HFFc6 (cell line): ENCODE measurements around the gene DUS1L. TPM values are rescaled to one million over a fixed set of nuclear protein-coding genes. Genes with fewer than 3 reads are reported as not detected.

ENCODE experiments used
- DNase-seq: peaks from one replicate; pipeline ENCODE4 v3.0.0-alpha.2; 2018
- H3K27ac Mint-ChIP-seq: 2 replicates; pipeline ENCODE4 v1.8.0; 2020; ENCODE audit warnings: mild to moderate bottlenecking, mixed read lengths
- H3K27me3 Mint-ChIP-seq: 2 replicates; pipeline ENCODE4 v1.8.0; 2021; ENCODE audit warnings: mild to moderate bottlenecking, moderate library complexity, mixed read lengths; ENCODE audit not compliant: insufficient read depth
- H3K36me3 Mint-ChIP-seq: 2 replicates; pipeline ENCODE4 v1.8.0; 2021; ENCODE audit warnings: low read depth, mixed read lengths
- H3K4me1 Mint-ChIP-seq: 2 replicates; pipeline ENCODE4 v1.8.0; 2020; ENCODE audit warnings: low read depth, mixed read lengths
- H3K4me3 Mint-ChIP-seq: 2 replicates; pipeline ENCODE4 v1.8.0; 2020; ENCODE audit warnings: mild to moderate bottlenecking, moderate library complexity, mixed read lengths
- H3K9me3 Mint-ChIP-seq: 2 replicates; pipeline ENCODE4 v1.8.0; 2020; ENCODE audit warnings: mild to moderate bottlenecking, mixed read lengths
- CTCF ChIP-seq: fragments of 200-600 bp; sonication (generic); IDR thresholded peaks from 2 replicates; pipeline ENCODE4 v1.5.0; 2021; ENCODE audit warnings: antibody characterized with exemption, mild to moderate bottlenecking
- total RNA-seq, 6 experiments: library from RNA; stranded (reverse); fragmentation: NEBNext Ultra II Directional; extraction: Animal tissue kit (Norgen Biotek cat#: 25700); gene quantifications; 2 replicates in 1 of 6; 3 replicates in 5 of 6; pipeline ENCODE4 v1.2.3, GENCODE V29; 2021

DUS1L gene
- total RNA-seq, 6 experiments from 2014 or later: 65.8 to 86.8 (median 71.2) TPM

- Mint-ChIP-seq H3K9me3 (no peaks in the 10 kb centered on the region), H3K36me3 (no peaks in the 10 kb centered on the region), H3K4me3 (peak within 1 kb of the TSS; percentile 88), H3K27ac (peak within 1 kb of the TSS; percentile 79), H3K27me3 (peaks cover 2% of the 10 kb centered on the region), H3K4me1 (peaks cover 17% of the 10 kb centered on the region)
- no peak for TF ChIP-seq CTCF
- DNase-seq: peak; percentile 99
These were observed 42.6 kb downstream of the DUS1L start, which contains the start of gene LRRC45 for GRCh38 chr17:82022981-82023446. TSS of gene LRRC45 (plus strand) at chr17:82023305. CDS start at chr17:82023644, 339 bp downstream.

GRCh38 chr17:82022310-82022980 lies 43.2 kb downstream of the DUS1L start, which contains the start of gene CENPX:
TSS of gene CENPX (minus strand) at chr17:82022878. CDS start at chr17:82022861, 17 bp downstream.
- peak within 1 kb of the TSS; percentile 79 for H3K27ac Mint-ChIP-seq
- DNase-seq: no peak
- TF ChIP-seq CTCF: no peak
- H3K27me3 Mint-ChIP-seq: peaks cover 2% of the 10 kb centered on the region
- no peaks in the 10 kb centered on the region for H3K36me3 Mint-ChIP-seq
- peak within 1 kb of the TSS; percentile 88 for H3K4me3 Mint-ChIP-seq
- no peaks in the 10 kb centered on the region for H3K9me3 Mint-ChIP-seq
- peaks cover 17% of the 10 kb centered on the region for H3K4me1 Mint-ChIP-seq

GRCh38 chr17:82021900-82022309 lies 43.7 kb downstream of the DUS1L start:
- H3K27ac Mint-ChIP-seq: peak overlapping the region; percentile 79
- no peak for DNase-seq
- H3K4me3 Mint-ChIP-seq: peak overlapping the region; percentile 88
- no peaks in the 10 kb centered on the region for H3K9me3 Mint-ChIP-seq
- peaks cover 17% of the 10 kb centered on the region for H3K4me1 Mint-ChIP-seq
- H3K27me3 Mint-ChIP-seq: peaks cover 2% of the 10 kb centered on the region
- TF ChIP-seq CTCF: no peak
- H3K36me3 Mint-ChIP-seq: no peaks in the 10 kb centered on the region

GRCh38 chr17:82021107-82021899 lies 44.3 kb downstream of the DUS1L start:
- DNase-seq: peak; percentile 79
- H3K4me3 Mint-ChIP-seq: peak overlapping the region; percentile 88
- H3K36me3 Mint-ChIP-seq: no peaks in the 10 kb centered on the region
- TF ChIP-seq CTCF: peak; percentile 87
- H3K27me3 Mint-ChIP-seq: peaks cover 2% of the 10 kb centered on the region
- H3K4me1 Mint-ChIP-seq: peaks cover 17% of the 10 kb centered on the region
- no peaks in the 10 kb centered on the region for H3K9me3 Mint-ChIP-seq
- peak overlapping the region; percentile 79 for H3K27ac Mint-ChIP-seq

GRCh38 chr17:82020572-82021106 lies 45.0 kb downstream of the DUS1L start:
- peaks cover 2% of the 10 kb centered on the region for H3K27me3 Mint-ChIP-seq
- peak overlapping the region; percentile 13; the same call in 1 of the 2 replicates for H3K27ac Mint-ChIP-seq
- peaks cover 17% of the 10 kb centered on the region for H3K4me1 Mint-ChIP-seq
- H3K36me3 Mint-ChIP-seq: no peaks in the 10 kb centered on the region
- no peak for TF ChIP-seq CTCF
- no peak overlapping the region for H3K4me3 Mint-ChIP-seq
- no peak for DNase-seq
- H3K9me3 Mint-ChIP-seq: no peaks in the 10 kb centered on the region
